Inflammatory macrophage treated with lipopolysaccharide for 4 hours (primary cell): ENCODE data around the gene LPAR3.
A peak's percentile ranks its signal among the peaks of the same experiment; 100 is the strongest.

Experiments
- DNase-seq: peaks from one replicate; pipeline ENCODE4 v3.0.0-alpha.2; 2020

Gene LPAR3

DNA sequence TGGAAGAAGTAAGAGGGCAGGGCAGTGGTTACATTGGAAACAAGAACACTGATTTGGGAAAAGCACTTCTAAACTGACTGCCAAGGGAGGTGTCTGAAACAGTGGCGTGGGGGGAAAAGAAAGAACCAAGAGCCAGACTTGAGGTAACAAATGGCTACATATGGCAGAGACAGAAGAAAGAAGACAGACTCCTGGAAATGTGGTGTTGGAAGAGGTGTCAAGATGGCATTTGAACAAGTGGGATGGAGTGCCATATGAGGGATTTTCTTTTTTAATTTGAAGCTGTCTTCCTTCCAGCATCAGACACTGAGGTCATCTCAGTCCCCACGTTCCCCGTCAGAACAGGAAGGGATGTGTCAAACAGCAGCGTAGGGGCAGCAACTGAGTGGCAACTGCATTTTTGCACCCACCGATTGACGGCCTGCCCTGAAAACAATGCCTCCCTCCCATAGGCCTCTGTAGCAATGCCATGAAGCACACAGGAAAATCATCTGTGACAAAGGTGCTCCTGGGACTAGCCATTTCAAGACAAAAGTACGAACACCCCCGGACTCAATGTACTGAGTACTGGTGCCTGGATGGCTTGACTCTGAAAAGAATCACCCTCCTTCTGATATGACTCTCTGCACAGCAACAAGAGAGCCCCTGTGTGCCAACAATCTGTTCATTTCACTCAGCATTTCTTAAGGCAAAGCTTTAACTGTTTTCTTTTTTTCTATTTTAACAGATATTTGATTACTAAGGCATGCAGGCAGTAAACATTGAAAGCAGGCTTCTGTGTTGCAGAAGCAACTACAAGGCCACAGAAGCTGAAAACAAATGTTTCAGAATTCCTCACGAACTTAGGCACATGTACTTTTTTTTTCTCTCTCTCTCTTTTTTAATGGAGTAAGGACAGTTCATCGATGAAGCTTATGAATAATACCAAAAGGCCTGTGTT is 37.0 kb downstream of the LPAR3 start:
- DNase-seq: peak; percentile 52

DNA sequence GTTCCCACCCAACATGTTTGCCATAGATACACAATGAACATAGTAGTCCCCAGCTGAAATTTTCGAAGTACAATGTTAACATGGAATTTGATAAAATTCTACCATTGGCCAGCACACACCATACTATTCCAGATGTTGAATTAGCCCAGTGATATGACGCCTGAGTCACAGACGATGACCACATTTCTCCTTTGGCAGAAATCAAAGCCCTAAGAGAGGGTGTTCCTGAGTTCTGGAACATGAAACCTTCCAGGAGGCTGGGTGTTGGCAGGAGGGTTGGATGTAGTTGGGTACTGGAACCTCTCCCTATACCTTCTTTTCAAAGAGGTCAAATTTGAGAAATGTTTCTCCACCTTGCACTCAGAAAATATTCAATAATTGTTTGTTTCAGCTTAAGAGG is 37.8 kb downstream of the LPAR3 start:
- DNase-seq: peak; percentile 31

DNA sequence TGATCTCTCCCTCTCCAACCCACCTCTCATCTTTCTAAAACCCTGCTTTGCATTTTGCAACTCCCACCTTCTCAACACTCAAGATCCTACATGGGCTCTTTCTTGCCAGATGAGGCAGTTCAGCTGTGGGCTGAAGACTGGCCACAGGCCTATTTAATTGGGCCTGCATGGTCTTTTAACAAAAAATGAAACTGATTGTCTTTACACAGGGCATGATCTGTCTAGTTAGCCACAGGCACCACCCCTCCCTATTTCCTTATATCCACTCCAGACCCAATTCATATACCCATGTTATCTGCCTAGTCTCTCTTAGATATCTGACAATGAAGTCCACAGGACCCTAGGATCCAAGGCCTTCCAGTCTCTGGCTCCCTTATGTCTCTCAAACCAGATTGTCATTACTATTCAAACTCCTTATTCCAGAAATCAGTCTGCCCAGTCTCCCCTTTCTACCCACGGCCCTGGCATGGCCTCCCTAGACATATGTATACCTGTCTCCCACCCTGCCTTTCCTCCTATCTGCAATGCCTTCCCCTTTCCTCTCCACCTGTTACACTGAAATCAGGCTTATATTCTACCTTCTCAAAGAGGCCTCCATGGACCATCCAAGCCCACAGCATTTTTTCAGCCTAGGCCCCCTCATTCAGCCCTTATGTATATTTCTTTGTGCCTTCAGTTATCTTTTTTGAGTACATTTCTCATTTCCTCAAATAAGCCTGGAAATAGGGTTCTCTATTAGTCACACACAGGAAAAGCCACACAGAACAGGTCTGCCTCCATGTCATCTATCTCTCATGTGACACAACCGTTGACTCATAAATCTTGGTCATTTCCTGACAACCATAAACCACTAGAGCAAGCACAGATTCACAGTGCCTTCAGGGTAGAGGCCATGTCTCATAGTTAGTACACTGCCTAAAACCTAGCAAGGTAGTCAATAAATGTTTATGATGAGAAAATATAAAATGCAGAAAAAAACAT is 39.0 kb downstream of the LPAR3 start:
- peak; percentile 97 for DNase-seq

- peak; percentile 58 for DNase-seq
These were observed 41.2 kb downstream of the LPAR3 start for GRCh38 chr1:84851839-84852238.

- peak; percentile 22 for DNase-seq
These were observed 43.5 kb downstream of the LPAR3 start for GRCh38 chr1:84849357-84849975.

GRCh38 chr1:84847253-84848250 is 45.5 kb downstream of the LPAR3 start:
- peak; percentile 77 for DNase-seq

GRCh38 chr1:84846387-84846786 is 46.6 kb downstream of the LPAR3 start:
- no peak for DNase-seq

DNA sequence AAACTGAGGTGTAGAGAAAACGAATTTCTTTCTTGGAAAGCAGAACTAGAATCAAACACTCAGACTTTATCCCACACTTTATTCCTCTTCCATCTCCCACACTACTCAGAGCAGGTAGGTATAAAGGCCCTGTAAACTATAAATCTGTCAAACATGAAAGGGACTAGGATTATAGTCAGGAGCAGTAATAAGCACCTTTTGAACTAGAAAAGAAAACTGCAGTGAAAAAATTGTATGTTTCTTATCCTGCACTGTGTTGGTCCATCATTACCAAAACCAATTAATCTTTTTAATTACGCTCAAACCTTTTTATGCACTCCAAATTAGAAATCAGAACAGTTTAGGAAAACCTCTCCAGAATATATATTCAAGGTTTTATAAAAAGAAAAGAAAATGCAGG is 47.6 kb downstream of the LPAR3 start:
- DNase-seq: no peak

DNA sequence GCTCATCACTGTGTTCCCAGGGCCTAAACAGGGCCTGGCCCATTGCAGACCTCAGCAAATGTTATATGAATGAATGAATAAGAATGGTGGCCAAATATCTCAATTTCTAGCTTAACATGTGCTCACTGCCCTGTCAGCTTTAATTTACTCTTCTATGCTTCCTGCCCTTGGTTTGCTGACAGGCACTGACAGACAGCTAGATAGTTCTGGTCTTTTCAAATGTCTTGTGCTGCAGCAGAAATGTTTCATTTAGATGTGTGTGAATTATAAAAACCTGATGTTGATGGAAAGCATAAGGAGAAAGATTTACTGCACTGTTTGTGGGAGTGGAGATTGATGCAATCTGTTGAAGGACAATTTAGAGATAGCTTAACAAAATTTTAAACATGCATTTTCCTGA is 48.9 kb downstream of the LPAR3 start:
- DNase-seq: no peak

DNA sequence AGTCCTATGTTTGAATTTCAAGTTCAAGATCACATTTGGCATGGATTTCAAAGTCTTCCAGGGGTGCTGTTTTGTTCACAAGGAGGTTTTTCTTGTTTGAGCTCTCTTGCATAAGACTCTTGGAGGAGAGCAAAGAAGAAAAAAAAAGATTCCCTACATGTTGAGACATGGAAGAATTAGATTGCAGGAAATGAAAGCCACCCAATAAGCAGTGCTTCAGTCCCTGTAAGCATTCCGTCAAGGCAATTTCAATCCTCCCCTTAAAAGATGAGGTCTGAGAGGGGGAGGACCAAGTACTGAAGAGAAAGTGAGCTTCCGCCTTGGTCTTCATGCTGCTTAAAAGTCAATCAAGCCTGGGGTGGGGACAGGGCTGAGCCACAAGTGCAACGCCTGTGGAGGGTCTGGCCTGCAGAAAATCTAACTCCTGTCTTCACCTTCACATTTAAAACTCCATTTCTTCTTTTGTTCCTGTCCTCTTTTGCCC is 50.2 kb downstream of the LPAR3 start:
- DNase-seq: no peak

DNA sequence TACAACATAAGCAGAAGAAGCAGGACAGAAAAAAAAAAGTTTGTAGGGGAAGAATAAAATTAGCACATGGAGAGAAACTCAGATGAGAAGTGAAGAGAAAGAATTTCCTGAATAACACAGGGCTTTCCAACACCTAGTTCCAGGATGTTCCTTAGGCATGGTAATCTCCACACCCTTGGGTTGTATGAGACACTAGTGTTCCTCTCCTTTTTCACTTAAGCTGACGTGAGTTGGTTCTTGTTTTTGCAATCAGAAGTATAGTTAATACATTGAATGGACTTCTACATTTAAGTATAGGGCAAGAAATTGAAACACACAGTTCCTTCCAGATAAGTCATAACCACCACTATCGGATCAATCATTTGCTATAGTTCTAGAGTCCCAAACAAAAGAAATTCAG is 51.0 kb downstream of the LPAR3 start:
- DNase-seq: no peak

DNA sequence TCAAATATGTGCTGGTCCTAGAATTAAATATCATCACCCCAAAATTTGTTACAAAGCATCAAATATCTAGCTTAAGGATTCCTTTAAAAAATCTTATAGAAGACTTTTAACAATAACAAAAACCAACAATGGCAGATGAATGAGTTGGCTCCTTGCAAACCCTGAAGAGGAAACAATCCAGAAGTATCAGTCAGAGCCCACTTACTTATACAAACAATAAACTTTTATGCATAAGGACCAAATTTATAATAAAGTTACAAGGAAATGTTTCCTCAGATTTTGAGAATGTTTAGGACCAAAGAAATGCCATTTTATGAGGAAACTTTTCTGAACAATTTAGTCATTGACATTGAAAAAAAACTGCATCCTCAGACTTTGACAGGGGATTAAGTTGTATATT is 52.7 kb downstream of the LPAR3 start:
- DNase-seq: no peak

- DNase-seq: no peak
These were observed 53.5 kb downstream of the LPAR3 start for GRCh38 chr1:84839544-84839943.

DNA sequence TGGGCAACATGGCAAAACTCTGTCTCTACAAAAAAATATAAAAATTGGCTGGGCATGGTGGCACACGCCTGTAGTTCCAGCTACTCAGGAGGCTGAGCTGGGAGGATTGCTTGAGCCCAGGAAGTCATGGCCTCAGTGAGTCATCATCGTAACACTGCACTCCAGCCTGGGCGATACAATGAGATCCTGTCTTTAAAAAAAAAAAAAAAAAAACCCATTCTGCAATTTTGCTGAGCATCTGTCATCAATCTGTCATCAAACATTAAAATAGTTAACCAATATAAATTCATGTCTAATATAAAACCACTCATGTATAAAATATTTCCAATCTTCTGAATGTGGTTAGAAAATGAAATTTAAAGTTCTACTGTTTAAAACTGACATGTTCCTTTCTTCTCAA is 56.9 kb downstream of the LPAR3 start:
- peak; percentile 38 for DNase-seq

DNA sequence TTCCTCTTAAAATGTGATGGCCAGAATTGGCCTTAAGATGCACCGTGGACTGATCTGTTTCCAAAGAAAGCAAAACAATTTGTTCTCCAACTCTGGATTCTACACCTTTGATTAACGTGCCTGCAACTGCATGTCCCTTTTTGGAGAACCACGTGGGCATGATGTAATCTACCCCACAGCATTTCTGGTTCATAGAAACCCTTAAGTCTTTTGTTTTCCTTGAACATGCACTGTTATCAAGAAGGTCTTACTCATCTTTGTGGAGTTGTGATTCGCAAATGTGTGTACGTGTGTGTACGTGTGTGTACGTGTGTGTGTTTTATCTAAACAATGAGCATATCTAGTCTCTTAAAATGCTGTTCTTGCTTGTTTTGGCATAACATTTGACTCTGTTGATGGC is 57.8 kb downstream of the LPAR3 start:
- DNase-seq: no peak

DNA sequence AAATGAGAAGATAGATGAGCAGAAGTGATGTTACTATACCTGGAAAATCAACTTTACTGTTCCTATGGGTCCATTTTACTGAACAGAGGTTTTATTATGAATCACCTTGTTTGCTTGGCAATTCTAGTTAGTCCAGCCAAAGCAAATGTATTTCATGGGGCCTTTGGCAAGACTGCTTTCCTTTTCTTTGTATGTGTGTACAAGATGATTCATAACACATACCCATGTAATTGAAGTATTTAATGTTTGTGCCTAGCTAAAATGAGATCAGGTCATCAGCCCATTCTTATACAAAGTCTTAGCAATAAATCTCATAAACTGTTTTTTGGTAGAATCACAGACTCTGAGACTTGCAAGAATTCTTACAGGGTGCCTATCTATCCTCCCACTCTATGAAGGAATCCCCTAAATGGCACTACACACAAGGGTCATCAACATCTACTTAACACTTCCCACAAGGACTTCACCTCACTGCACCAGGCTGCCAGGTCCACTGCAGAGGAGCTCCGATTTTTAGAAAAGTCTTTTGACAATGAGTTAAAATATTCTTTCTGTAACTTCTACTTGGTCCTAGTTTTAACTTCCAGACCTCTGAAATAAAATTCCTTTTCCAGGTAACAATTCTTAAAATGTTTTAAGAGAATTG is 58.5 kb downstream of the LPAR3 start:
- no peak for DNase-seq

DNA sequence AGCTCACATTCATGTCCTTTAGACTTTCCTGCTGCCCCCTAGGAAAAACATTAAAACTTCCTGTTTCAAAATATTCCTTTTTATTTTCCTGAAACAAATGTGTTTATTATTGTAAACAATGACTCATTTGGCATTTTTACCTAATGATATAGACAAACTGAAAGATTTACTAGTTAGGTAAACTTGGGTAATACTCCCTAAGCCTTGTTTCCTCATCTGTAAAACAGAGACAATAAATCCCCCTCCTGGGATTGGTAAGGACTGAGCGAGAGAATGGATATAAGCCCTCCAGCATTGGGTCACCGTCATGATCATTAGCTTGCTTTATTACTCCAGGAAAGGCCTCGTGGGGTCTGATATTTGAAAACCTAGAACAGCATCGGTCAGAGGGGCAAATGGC is 59.8 kb downstream of the LPAR3 start:
- DNase-seq: no peak

GRCh38 chr1:84830136-84830535 is 62.9 kb downstream of the LPAR3 start:
- no peak for DNase-seq

DNA sequence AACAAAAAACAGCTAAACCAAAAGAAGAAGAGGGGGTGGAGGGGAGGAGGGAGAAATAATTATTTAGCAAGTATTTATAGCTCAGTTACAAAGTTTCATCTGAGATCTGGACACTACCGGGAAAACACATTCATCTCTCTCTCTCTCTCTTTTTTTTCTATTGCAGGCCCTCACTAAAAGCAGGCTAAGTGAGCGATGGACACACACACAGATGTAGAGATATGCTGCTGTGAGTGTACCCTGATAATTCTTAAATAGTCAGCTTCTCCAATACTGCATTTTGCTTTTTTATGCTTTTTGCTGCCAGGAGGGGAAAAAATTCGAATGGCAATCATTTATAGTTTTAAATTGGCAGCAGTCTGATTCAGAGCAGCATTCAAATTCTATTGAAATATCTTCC is 65.0 kb downstream of the LPAR3 start:
- no peak for DNase-seq

DNA sequence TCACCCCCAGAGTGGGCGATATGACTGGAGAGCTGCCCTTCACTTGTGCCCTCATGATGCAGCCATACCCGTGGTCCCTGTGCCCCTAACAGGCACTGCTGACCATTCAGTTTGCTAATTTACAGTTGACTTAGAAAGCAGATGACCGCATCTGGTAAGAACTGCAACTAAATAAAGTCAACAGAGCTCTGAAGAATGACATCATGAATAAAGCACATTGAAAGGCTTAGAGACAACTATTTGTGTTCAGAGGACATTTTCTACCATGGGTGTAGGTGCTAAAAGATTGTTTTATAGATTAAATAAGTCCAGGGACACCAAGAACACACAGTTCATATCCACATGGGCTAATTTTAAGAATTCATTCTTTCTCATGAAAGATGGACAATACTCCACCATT is 65.5 kb downstream of the LPAR3 start:
- DNase-seq: no peak

DNA sequence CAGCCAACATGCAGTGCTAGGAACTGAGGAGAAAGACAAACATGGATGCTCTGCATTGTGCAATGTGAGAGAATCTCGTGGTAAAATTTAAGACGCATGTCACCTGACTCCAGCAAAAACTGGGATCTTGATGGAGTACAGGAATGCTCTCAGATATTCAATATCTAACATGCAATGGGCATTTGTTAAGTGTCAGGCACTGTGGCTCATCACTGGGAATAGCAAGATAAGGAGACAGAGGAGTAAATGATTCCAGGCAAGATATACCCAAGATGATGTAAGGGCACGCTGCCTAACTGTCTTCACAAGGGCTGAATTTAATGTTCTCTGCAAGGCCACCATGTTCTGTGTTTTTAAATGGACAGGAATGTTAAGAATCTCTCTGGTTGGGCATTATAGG is 67.8 kb downstream of the LPAR3 start:
- no peak for DNase-seq
